HG03066 (cell line): ENCODE data around the gene SPI1.
A peak's percentile ranks its signal among the peaks of the same experiment; 100 is the strongest.
"Not testable (repeated sequence)": the region's sequence is repeated elsewhere in the genome, so short reads cannot be mapped to it uniquely, and the experiment has no call there.

Source experiments
- ATAC-seq: cut with Tn5 transposase; IDR thresholded peaks from one replicate; pipeline ENCODE4 v1.9.1; 2021; ENCODE audit warnings: low read depth; ENCODE audit not compliant: unreplicated experiment

Gene SPI1

DNA sequence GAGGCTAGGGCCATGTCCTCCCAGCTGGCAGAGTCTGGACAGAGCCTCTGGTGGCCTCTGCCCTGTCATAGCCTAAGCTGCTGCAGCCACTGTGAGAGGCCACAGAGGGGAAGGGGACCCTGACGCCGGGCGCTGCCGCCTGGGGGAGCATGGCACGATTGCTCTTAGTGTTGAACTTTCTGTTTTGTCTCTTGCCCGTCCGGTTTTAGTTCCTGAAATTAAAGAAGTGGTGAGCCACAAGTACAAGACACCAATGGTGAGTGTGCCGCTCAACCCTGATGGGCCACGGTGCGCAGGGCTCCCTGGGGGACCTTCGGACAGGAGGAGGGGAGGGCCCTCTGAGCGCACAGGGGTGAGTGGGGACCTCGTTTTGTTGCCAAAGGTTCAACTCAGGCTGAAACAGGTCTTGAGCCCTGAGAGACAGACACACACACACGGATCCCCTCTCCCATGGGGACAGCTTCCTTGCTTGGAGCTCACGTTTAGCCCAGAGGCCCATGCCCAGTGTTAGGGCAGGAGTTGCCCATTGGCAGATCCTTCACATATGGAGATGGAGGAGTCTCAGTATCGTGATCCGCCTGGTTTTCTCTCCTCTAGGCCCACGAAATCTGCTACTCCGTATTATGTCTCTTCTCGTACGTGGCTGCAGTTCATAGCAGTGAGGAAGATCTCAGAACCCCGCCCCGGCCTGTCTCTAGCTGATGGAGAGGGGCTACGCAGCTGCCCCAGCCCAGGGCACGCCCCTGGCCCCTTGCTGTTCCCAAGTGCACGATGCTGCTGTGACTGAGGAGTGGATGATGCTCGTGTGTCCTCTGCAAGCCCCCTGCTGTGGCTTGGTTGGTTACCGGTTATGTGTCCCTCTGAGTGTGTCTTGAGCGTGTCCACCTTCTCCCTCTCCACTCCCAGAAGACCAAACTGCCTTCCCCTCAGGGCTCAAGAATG, 49.6 kb downstream of the SPI1 start:
- peak; percentile 61 for ATAC-seq

DNA sequence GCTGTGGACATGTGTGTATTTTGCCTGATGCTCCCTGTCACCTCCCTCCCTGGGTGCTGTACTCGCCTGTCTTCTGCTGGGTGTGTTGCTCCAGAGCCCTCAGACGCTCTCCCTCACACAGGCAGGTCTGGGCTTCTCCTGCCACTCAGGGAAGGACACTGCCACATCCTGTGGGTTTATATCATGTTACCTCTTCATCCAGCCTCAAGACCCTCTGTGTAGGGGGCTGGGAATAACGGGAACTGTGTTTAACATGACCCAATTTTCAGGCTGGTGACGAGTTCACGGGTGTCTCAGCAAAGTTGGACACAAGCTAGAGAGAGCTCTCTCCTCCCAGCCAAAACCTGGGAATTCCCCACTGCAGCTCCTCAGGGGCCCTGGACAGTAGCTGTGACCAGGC, 50.4 kb downstream of the SPI1 start:
- ATAC-seq, result no peak

DNA sequence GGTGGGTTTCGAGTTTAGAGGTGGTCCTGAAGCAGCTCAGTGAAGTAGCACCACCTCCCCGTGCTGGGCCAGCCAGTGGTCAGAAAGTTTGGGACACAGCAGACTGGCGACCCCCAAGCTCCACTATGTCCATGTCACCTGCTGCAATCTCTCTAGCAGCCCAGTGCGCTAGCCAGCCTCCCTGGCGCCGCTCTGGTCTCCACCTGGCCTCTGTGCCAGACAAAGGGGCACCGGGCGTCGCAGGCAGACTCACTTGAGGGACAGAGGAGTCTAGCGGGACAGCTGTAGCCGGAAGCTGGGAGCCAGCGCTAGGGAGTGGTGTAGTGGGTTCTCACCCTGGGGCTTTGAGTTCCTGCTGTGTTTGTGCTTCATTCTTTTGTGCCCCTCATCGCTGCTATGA, 51.3 kb downstream of the SPI1 start:
- ATAC-seq, result no peak

DNA sequence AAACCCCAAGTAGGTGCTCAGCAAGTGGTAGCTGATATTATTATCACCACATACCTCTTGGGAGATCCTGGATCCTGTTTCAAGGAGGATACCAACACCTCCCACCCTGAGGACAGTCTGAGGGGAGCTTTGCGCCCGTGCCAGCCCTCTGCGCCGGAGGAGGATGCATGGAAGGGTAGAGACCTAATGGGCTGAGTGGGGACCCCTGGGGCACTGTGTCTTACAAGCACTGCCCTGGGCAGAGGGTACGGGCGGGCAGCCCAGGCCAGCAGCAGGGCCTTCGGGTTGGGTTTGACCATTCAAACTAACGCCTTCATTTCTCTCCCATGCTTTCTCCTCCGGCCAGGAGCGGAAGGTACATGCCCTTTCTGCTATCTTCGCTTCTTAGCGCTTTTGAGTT, 52.1 kb downstream of the SPI1 start:
- ATAC-seq, result no peak

DNA sequence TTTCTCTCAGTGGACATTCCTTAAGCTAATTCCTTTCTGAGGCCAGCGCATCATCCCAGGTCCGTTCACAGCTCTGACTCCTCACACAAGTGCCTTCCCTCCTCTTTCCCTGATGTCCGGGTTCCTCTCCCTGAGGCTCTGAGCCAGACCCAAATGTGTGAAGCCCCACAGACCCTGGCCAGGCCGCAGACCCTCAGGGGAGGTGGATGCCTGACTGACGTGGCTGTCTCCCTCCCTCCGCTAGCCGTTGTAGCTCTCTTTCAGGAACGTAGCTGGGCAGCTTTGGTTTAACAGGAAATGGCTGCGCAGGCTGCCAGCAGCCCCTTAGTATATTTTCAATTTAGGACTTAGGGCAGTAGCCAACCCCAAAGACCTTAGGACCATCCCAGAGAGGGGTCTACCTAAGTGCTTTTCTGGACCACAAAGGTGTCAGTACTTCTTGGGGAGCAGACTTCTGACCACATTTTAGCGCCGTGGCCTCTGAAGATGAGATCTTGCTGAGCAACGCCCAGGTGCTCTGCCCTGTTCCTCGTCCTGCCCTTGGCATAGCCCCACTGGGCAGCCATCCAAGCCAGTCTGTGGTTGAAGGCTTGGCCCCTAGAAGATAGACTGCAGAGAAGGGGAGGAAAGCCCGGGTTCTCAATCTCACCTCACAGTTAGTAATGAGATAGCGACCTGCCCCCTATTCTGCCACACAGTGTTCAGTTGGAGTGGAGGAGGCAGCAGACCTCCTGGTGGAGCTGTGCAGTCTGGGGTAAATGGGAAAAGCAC, 52.9 kb downstream of the SPI1 start:
- no peak for ATAC-seq

DNA sequence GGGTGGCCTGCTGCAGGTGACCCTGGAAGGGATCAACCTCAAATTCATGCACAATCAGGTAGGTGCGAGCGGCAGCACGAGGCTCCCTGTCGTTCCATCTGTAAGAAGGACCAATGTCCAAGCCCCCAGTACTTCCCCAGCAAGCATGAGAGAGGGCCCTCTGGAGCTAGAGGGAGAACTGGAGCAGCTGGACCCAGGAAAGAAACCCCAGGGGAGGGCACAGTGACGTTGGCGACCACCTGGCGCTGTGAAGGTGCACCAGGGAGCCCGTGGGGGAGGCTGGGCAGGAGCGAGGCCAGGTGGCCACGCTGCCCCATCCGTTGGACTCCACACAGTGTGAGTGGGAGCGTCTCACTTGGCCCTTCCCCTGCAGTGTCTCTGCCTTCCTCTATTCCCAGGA, 53.8 kb downstream of the SPI1 start:
- ATAC-seq, result no peak

DNA sequence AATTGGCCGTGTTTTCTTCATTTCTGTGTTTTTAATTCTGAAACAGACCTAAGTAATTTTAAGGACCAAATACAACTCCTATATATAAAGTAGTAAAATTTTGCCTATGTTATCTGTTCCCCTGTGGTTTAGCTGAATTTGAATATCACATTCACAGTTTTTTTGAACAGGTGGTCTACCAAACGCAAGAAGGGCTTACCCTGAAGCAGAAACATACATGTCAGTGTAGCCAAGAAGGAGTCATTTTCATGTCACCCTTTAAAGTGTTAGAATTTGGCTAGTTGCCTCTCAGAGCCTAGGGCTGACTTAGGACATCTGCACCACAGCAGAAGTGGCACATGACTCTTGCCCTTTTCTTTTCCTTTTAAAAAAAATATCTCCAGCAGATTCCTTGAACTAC, 60.2 kb downstream of the SPI1 start:
- ATAC-seq, result no peak

DNA sequence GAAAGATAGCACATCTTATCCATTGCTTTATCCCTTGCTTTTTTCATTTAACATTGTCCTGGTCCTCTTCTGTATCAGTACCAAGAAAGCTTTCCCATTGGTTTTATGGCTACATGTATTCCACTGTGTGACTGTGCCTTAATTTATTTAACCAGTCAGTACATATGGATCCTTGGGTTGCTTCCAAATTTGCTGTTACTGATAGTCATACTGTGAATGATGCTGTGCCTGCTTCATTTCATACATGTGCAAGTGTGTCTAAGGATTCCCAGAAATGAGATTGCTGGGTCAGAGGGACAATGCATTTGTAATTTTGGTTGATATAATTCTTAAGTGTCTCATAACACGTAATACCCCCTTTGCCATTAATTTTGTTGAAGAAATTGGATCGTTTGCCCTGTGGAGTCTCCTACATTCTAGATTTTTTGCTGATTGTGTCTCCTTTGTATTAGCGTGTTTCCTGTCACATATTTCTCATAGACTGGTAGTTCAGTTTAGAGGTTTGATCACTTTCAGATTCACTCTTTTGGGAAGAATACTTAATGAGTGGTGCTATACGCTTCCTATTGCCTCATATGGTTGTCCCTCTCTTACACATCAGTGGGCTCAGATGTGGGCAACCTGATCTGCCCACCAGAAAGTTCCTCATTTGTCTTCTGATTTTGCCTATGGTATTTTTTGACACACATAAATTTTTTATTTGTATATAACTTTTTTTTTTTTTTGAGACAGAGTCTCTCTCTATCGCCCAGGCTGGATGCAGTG, 61.1 kb downstream of the SPI1 start:
- ATAC-seq, result peak; percentile 83

DNA sequence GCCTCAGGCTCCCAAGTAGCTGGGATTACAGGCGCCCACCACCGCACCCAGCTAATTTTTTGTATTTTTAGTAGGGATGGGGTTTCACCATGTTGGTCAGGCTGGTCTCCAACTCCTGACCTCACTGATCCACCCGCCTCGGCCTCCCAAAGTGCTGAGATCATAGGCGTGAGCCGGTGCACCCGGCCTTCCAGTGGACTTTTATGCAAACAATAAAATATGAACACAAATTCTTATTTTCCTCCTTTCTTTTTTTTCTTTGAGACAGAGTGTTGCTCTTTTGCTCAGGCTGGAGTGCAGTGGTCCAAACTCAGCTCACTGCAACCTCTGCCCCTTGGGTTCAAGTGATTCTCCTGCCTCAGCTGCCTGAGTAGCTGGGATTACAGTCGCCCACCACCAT, 61.8 kb downstream of the SPI1 start:
- ATAC-seq, result not testable (repeated sequence)

DNA sequence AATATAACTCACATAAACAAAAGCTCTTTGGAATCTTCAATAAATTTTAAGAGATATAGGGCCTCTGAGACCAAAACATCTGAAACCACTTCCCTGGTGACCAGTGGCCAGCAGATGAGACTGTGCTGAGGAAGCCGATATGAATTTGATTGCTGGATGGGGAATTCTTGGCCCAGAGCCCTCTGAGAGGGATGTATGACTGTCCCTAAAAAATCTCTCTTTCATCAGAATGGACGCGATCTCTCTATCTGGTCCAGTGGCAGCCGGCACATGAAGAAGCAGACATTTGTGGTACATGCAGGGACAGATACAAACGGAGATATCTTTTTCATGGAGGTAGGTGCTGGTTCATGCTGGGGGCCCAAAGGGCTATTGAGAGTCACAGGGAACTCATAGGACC, 63.4 kb downstream of the SPI1 start:
- no peak for ATAC-seq

DNA sequence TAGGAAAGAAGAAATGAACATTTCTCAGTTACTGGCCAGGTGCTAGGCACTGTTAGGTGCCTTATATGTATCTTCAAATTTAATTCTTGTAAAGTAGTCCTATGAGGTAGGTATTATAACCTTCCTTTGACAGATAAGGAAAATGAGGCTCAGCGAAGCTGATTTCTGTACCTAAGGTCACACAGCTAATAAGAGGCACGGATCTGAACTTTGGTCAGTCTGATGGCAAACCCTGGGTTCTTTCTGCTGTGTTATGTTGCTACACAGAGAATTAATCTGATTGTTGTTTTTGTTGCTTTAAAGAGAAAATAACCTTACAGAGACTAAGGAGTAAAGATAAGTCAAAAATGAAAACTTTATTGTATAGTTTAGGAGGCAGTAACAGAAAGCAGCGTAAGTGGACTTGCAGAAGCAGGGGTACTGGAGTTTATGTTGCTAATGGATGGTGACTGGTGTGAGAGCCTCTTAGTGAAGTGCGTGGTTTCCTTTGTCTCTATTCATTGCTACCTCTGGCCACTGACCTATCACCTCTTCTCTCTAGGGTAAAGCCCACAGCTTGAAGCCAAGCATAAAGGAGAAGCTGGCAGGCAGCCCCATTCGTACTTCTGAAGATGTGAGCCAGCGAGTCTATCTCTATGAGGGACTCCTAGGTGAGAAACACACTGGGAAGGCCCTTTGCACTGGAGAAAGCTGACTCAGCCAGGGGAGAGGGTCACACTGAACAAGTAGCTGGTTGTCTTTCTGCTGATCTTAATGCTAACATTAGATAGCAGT, 70.1 kb downstream of the SPI1 start:
- no peak for ATAC-seq

DNA sequence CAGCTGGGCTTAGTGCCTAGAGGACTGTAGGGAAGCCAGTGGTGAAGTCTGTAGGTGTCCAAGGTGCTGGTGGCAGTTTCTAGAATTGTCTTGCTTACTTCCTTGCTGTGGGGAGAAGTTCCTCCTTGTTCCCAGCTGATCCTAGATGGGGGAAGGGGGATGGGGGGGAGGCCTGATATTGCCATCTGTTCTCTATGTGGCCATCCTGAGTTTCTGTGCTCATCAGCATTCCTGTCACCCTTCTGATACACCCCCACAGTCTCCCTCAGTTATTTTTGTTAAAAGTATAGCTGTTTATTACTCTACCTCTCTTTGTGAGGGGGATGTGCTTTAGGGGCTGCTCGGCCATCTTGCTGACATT, 71.9 kb downstream of the SPI1 start:
- no peak for ATAC-seq

DNA sequence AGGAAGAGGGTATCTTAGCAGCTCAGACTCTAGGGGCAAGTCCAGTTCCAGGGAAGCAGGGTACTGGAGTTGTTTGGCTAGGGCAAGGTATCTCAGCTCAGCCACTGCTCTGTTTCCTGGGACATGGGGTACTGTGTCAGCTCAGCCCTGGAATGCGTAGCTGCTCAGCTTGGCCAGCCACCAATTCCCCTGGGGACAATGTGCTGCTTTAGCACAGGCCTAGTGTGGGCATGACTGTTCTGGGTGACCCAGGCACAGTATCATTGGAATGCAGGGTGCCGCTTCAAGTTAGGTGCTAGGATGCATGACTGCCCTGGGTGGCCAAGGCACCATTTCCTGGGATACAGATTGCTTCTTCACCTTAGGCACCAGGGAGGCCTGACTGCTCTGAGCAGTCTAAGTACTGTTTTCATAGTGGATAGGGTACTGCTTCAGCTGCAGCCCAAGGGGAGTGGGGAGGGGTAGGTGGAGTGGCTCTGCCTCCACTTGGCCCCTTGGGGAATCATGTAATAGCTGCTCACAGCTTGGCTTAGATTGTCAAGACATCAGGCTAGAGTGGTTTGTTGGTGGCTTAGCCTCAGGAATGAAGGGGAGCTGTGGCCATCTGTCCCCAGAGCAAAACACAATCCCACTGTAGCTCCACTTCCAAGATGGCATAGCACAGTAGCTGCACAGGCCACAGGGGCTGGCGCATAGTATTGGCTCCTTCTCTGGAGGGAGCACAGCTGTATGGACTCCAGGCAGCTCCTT, 72.4 kb downstream of the SPI1 start:
- ATAC-seq, result no peak
